Thyroid gland (tissue), 4 donors: ENCODE results near the gene CHST11.

Experiments
- POLR2A ChIP-seq, 2 donors: fragments of 450-650 bp; IDR thresholded peaks; one replicate each; pipeline ENCODE4 v1.6.1; 2017; ENCODE audit warnings: antibody characterized with exemption in 2 of 2, mild to moderate bottlenecking in 2 of 2, moderate library complexity in 1 of 2
- TF ChIP-seq, protein P1 (sequence below), 6 experiments: fragments of 200-600 bp in 3 of 6; fragments of 450-650 bp in 3 of 6; sonication (generic) in 3 of 6; IDR thresholded peaks; one replicate each; pipeline ENCODE4 v1.5.1; 2016 to 2019; ENCODE audit warnings: antibody characterized with exemption in 6 of 6, mild to moderate bottlenecking in 2 of 6, inconsistent platforms in 1 of 6, moderate library complexity in 1 of 6

DNA sequence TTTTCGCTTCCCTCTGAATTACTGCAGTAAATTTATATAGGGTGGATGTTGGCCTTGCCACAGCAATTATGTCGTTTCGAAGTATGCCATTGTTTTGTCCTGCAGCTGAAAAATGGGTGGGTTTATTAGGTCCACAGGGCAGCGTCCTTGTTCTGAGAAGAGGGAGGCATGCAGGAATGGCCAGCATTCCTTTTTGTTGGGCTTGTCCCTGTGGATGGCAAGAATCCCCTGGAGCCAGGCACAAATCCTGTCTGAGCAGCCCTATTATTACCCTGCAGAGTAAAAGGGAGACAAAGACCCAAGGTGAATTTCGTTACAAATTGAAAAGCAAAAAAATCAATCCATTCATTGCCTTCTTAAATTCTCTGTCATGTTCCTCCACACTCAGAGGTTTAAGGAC, 88.1 kb downstream of the CHST11 start:
- TF ChIP-seq, protein P1, sequence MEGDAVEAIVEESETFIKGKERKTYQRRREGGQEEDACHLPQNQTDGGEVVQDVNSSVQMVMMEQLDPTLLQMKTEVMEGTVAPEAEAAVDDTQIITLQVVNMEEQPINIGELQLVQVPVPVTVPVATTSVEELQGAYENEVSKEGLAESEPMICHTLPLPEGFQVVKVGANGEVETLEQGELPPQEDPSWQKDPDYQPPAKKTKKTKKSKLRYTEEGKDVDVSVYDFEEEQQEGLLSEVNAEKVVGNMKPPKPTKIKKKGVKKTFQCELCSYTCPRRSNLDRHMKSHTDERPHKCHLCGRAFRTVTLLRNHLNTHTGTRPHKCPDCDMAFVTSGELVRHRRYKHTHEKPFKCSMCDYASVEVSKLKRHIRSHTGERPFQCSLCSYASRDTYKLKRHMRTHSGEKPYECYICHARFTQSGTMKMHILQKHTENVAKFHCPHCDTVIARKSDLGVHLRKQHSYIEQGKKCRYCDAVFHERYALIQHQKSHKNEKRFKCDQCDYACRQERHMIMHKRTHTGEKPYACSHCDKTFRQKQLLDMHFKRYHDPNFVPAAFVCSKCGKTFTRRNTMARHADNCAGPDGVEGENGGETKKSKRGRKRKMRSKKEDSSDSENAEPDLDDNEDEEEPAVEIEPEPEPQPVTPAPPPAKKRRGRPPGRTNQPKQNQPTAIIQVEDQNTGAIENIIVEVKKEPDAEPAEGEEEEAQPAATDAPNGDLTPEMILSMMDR (IDR thresholded peaks at IDR 0.05): no peak
- TF ChIP-seq POLR2A (IDR thresholded peaks at IDR 0.05): no peak
